K562 (cell line): ENCODE results near the gene RRP9. TPM values are rescaled to one million over a fixed set of nuclear protein-coding genes. Genes with fewer than 3 reads are reported as not detected.

Source experiments
- ATAC-seq: fragments of 200-7000 bp; cut with Tn5 transposase; 3 replicates; pipeline ENCODE4 v1.9.1; 2020; ENCODE audit warnings: moderate library complexity
- BruUV-seq: library from RNA; stranded (reverse); fragments of 400-500 nt; replicated peaks from 2 replicates; lab custom pipeline; 2021; lab: Mats Ljungman, UMichigan
- CTCF ChIA-PET: fragments of 300-600 bp; formaldehyde crosslinking; extraction: SDS; loops from one replicate; lab custom pipeline; 2021; ENCODE audit warnings: low intra/inter-chr PET ratio; lab: Yijun Ruan, JAX
- POLR2A ChIA-PET: fragments of 300-600, 350-650 bp; sonication (Branson Sonifier 250); formaldehyde crosslinking; extraction: SDS; loops from one replicate; lab custom pipeline; 2021; ENCODE audit warnings: antibody characterized with exemption, inconsistent platforms; lab: Yijun Ruan, JAX
- DNase-seq, 4 experiments: peaks; one replicate each; pipeline versions ENCODE4 v3.0.0 to v3.0.0-alpha.2; 2011 to 2018; ENCODE audit warnings: low spot score in 3 of 4, mixed read lengths in 3 of 4; ENCODE audit errors: extremely low read depth in 1 of 4
- FAIRE-seq: peaks from 2 replicates; lab custom pipeline; 2011; peaks lifted over from hg19 to GRCh38; lab: Jason Lieb, UNC
- H2AFZ ChIP-seq: 2 replicates; pipeline ENCODE4 v1.6.0; 2011; ENCODE audit warnings: low read depth, low read length, control low read depth, inconsistent platforms
- H3K27ac ChIP-seq: fragments of 200-600 bp; 3 replicates; pipeline ENCODE4 v1.8.0; 2011; ENCODE audit warnings: low read depth, mild to moderate bottlenecking, control low read depth, inconsistent platforms, low read length, moderate library complexity, mixed read lengths; ENCODE audit errors: extremely low read depth
- H3K27me3 ChIP-seq, 2 experiments: fragments of 300-600 bp in 1 of 2; 2 replicates in 1 of 2; 3 replicates in 1 of 2; pipeline versions ENCODE4 v1.6.0 to v1.8.0; 2011; ENCODE audit warnings: inconsistent platforms in 2 of 2, low read length in 2 of 2, mild to moderate bottlenecking in 1 of 2, mixed read lengths in 1 of 2, moderate library complexity in 1 of 2; ENCODE audit not compliant: control insufficient read depth in 2 of 2, insufficient read depth in 2 of 2
- H3K36me3 ChIP-seq: fragments of 300-600 bp; 3 replicates; pipeline ENCODE4 v1.8.0; 2011; ENCODE audit warnings: mild to moderate bottlenecking, low read length, inconsistent platforms; ENCODE audit not compliant: control insufficient read depth, insufficient read depth
- H3K4me1 ChIP-seq, 2 experiments: fragments of 200-600 bp in 1 of 2; replicated peaks in 1 of 2; 2 replicates in 1 of 2; 3 replicates in 1 of 2; pipeline versions ENCODE4 v1.5.1 to v1.8.0; 2011; ENCODE audit warnings: inconsistent platforms in 2 of 2, low read length in 2 of 2, mild to moderate bottlenecking in 1 of 2, mixed read lengths in 1 of 2, moderate library complexity in 1 of 2; ENCODE audit not compliant: control insufficient read depth in 2 of 2, insufficient read depth in 2 of 2
- H3K4me2 ChIP-seq: 2 replicates; pipeline ENCODE4 v1.6.1; 2011; ENCODE audit warnings: low read length, control low read depth, inconsistent platforms, mixed read lengths; ENCODE audit not compliant: insufficient read depth
- H3K4me3 ChIP-seq: fragments of 200-600 bp; sonication (generic), shearing (Covaris generic); 2 replicates; pipeline ENCODE4 v1.5.1; 2016; ENCODE audit warnings: control low read depth, inconsistent platforms
- H3K79me2 ChIP-seq: fragments of 200-600 bp; 3 replicates; pipeline ENCODE4 v1.8.0; 2011; ENCODE audit warnings: low read length, inconsistent platforms; ENCODE audit not compliant: control insufficient read depth, insufficient read depth
- H3K9ac ChIP-seq, 2 experiments: 2 replicates each; pipeline versions ENCODE4 v1.6.0 to v1.6.1; 2011; ENCODE audit warnings: low read depth in 2 of 2, low read length in 2 of 2, control low read depth in 1 of 2, inconsistent platforms in 1 of 2, mild to moderate bottlenecking in 1 of 2, mixed read lengths in 1 of 2; ENCODE audit not compliant: insufficient read depth in 1 of 2
- H3K9me1 ChIP-seq: one replicate; pipeline ENCODE4 v1.6.0; 2011; ENCODE audit warnings: inconsistent platforms, mild to moderate bottlenecking, low read length, moderate library complexity; ENCODE audit not compliant: control insufficient read depth, insufficient read depth
- H3K9me3 ChIP-seq: replicated peaks from 2 replicates; pipeline ENCODE4 v1.5.1; 2011; ENCODE audit warnings: low read depth, low read length, inconsistent platforms; ENCODE audit not compliant: control insufficient read depth, insufficient read depth
- H4K20me1 ChIP-seq: replicated peaks from 2 replicates; pipeline ENCODE4 v1.6.1; 2011; ENCODE audit warnings: low read length, inconsistent platforms, mixed read lengths; ENCODE audit not compliant: control insufficient read depth, insufficient read depth
- ARHGAP35 ChIP-seq: fragments of 450-650 bp; IDR thresholded peaks from 2 replicates; pipeline ENCODE4 v1.6.1; 2018; ENCODE audit not compliant: partially characterized antibody
- RBFOX2 ChIP-seq: fragments of 200-400 bp; formaldehyde crosslinking; IDR thresholded peaks from 2 replicates; pipeline ENCODE4 v1.6.1; 2017; ENCODE audit warnings: low read depth, mild to moderate bottlenecking, low read length, moderate library complexity
- RBM15 ChIP-seq: fragments of 200-400 bp; formaldehyde crosslinking; IDR thresholded peaks from 2 replicates; pipeline ENCODE4 v1.6.1; 2018; ENCODE audit warnings: mild to moderate bottlenecking, low read length, moderate library complexity; ENCODE audit not compliant: insufficient read depth
- TCF3 ChIP-seq: sonication (generic); formaldehyde crosslinking; IDR thresholded peaks from 2 replicates; pipeline ENCODE4 v1.4.0; 2020; ENCODE audit warnings: mild to moderate bottlenecking, missing genetic modification reagents
- WGBS: fragments of 100-300 bp; shearing (Covaris generic); methylation state at CpG from one replicate; pipeline ENCODE4 v1.1.6; 2016; ENCODE audit warnings: low coverage, mixed read lengths; ENCODE audit not compliant: insufficient coverage; ENCODE audit errors: missing lambda C conversion rate; 5-methylcytosine and 5-hydroxymethylcytosine counted together
- in situ Hi-C: fragments of 300-500 bp; cut with MboI; formaldehyde crosslinking; loops from 4 replicates; pipeline ENCODE4 v1.15.0; 2018; ENCODE audit warnings: inconsistent platforms, mixed read lengths
- intact Hi-C: fragments of 100-400 bp; cut with micrococcal nuclease; formaldehyde crosslinking; loops from 2 replicates; pipeline ENCODE4 v1.14.2; 2022
- polyA plus RNA-seq, 8 experiments: library from polyadenylated mRNA; depleted of rRNA in 4 of 8; stranded (reverse) in 5 of 8; unstranded in 3 of 8; fragments of >200 nt; fragmentation: Nextera tagmentation in 2 of 8; fragmentation: Illumina TruSeq in 1 of 8; extraction: Ambion mirVana in 2 of 8; extraction: Trizol in 1 of 8; gene quantifications; 2 replicates each; pipeline versions ENCODE4 v1.2.1 to v1.2.3, GENCODE V29; 2011 to 2014; ENCODE audit warnings: inconsistent platforms in 1 of 8, missing spikeins in 1 of 8
- total RNA-seq, 7 experiments: library from RNA; depleted of rRNA in 6 of 7; stranded (reverse); fragments of >200 nt in 6 of 7; fragmentation: Illumina TruSeq in 2 of 7; extraction: Trizol in 2 of 7; gene quantifications; 2 replicates each; pipeline versions ENCODE4 v1.2.1 to v1.2.3, GENCODE V29; 2011 to 2021; ENCODE audit warnings: low replicate concordance in 1 of 7

RRP9 gene
- total and polyA plus RNA-seq, 9 of the 15 experiments (the other 6 are each of a cell fraction or from before 2014, with no cell fraction given) = 5.2 to 67.0 (median 45.9) TPM

DNA sequence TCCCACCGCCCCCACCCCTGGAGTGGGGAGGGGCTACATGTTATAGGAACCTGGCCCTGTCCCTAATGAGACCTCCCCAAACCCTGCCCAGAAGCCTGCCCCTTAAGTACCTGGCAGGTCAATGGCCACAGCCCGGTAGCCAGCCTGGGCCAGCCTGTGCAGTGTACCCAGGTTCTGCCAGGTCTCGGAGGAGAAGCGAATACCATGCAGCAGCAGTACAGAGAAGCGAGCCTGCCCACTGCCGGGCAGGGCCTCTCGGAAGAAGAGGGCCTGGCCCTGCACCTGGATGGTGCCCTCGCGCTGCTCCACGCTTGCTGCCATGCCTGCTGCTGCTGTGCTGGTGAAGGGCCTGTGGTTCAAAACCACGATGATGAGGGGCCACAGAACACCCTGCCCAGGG is 29.6 kb upstream of the RRP9 start:
- no peak for DNase-seq
- H3K9ac ChIP-seq = peak overlapping the region in 1 of 2 experiments; percentile 68; a peak in 2 of 4 replicates
- ChIA-PET POLR2A (no interaction called here), CTCF (no interaction called here)
- no peaks in the 10 kb centered on the region for H3K27me3 ChIP-seq
- in situ Hi-C loops = no loop called here
- no peak overlapping the region for H3K4me2 ChIP-seq
- H3K9me1 ChIP-seq = peaks cover 3% of the 10 kb centered on the region
- FAIRE-seq = no peak
- H2AFZ ChIP-seq = no peak overlapping the region
- no TSS peak for BruUV-seq
- no peak overlapping the region for H3K4me3 ChIP-seq
- 88% methylated on average over 9 of the region's 11 CpGs for WGBS
- no peaks in the 10 kb centered on the region for H3K9me3 ChIP-seq
- H4K20me1 ChIP-seq = 0 out of 2 replicates have a peak, but pooled peaks cover 4% of the 10 kb centered on the region
- no peak for ATAC-seq
- no peak overlapping the region for H3K27ac ChIP-seq
- TF ChIP-seq TCF3 (CRISPR knock-in tag) (no peak), RBFOX2 (peak; percentile 37; the same call in 1 of the 2 replicates)
- intact Hi-C loops = no loop called here
- peaks cover 45% of the 10 kb centered on the region for H3K79me2 ChIP-seq
- peaks cover 38% of the 10 kb centered on the region; the same call in 1 of the 3 replicates for H3K36me3 ChIP-seq
- H3K4me1 ChIP-seq = peaks cover 18 to 75% of the 10 kb centered on the region in 2 experiments

DNA sequence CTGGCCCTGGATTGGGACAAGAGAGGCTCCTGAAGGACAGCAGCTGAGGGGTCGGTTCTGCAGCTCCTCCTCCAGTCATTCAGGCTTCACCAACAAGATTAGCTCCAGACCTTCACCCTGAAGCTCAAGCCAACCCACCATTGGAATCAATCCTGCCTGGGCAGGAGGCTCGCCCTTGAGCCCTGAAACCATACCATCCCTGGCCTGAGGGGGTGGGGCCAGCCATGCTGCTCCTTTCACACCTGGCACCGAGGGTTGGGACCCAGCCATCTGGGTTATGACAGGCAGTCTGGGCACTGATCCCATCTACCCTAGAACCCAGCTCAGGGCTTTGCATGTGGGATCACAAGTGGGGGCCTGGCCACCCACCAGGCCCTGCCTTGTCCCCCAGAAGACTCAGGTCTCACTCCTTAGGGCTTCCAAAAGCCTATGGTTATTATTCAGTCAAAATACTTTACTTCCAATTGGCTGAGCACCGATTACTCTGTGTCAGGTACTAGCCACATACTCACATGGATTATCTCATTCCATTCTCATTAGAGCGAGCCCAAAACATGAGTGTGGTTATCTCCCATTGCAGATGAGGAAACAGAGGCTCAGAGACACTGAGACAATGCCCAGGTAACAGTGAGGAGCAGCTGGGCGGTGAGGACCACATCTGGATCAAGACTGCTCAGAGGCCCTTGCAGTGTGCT is 29.0 kb upstream of the RRP9 start:
- Histone ChIP-seq H3K9ac (peak overlapping the region in 1 of 2 experiments; percentile 68; a peak in 2 of 4 replicates), H2AFZ (no peak overlapping the region), H3K27me3 (no peaks in the 10 kb centered on the region), H3K79me2 (peaks cover 45% of the 10 kb centered on the region), H3K4me2 (no peak overlapping the region), H3K36me3 (peaks cover 38% of the 10 kb centered on the region; the same call in 1 of the 3 replicates), H3K4me3 (no peak overlapping the region), H4K20me1 (0 out of 2 replicates have a peak, but pooled peaks cover 4% of the 10 kb centered on the region), H3K4me1 (peaks cover 15 to 74% of the 10 kb centered on the region in 2 experiments), H3K9me1 (peaks cover 3% of the 10 kb centered on the region), H3K9me3 (no peaks in the 10 kb centered on the region), H3K27ac (no peak overlapping the region)
- CTCF ChIA-PET = no interaction called here
- POLR2A ChIA-PET = interaction anchor here (1.3 kb wide), 1 partner anchor 13 kb away, joined by 3 read pairs; the partner anchor contains the start of gene ACY1
- DNase-seq (no peak), ATAC-seq (no peak), FAIRE-seq (no peak)
- TF ChIP-seq RBM15 (no peak), RBFOX2 (peak; percentile 11; the same call in 1 of the 2 replicates), ARHGAP35 (no peak)
- in situ Hi-C loops = no loop called here
- 58% methylated on average over 5 of the region's 6 CpGs for WGBS
- no TSS peak for BruUV-seq
- intact Hi-C loops = no loop called here
